GM23338 (cell line): ENCODE data around the gene PTRH1. TPM values are rescaled to one million over a fixed set of nuclear protein-coding genes. Genes with fewer than 3 reads are reported as not detected.

Source experiments
- ATAC-seq: fragments of 200-7000 bp; cut with Tn5 transposase; 3 replicates; pipeline ENCODE4 v1.9.1; 2020
- DNase-seq: peaks from one replicate; pipeline ENCODE4 v3.0.0-alpha.2; 2015; ENCODE audit warnings: low spot score
- H2AFZ ChIP-seq: fragments of 200-600 bp; sonication (generic); 2 replicates; pipeline ENCODE4 v1.8.0; 2016; ENCODE audit warnings: antibody characterized with exemption, mild to moderate bottlenecking, moderate library complexity
- H3F3A ChIP-seq: fragments of 200-600 bp; sonication (generic); replicated peaks from 2 replicates; pipeline ENCODE4 v1.8.0; 2017; ENCODE audit warnings: antibody characterized with exemption, mixed run types, low read depth
- H3K27ac ChIP-seq: fragments of 200-600 bp; sonication (generic); 2 replicates; pipeline ENCODE4 v1.6.1; 2016; ENCODE audit warnings: low read depth
- H3K27me3 ChIP-seq: fragments of 200-600 bp; sonication (generic); 2 replicates; pipeline ENCODE4 v1.8.0; 2016; ENCODE audit warnings: mild to moderate bottlenecking, mixed run types, moderate library complexity; ENCODE audit not compliant: insufficient read depth
- H3K36me3 ChIP-seq: fragments of 200-600 bp; sonication (generic); 2 replicates; pipeline ENCODE4 v1.8.0; 2016; ENCODE audit warnings: mild to moderate bottlenecking; ENCODE audit not compliant: insufficient read depth
- H3K4me1 ChIP-seq: fragments of 200-600 bp; sonication (generic); 2 replicates; pipeline ENCODE4 v1.8.0; 2016; ENCODE audit warnings: mild to moderate bottlenecking, moderate library complexity; ENCODE audit not compliant: insufficient read depth
- H3K4me2 ChIP-seq: fragments of 200-600 bp; sonication (generic); 2 replicates; pipeline ENCODE4 v1.7.1; 2017; ENCODE audit warnings: mixed run types
- H3K4me3 ChIP-seq: fragments of 200-600 bp; sonication (generic); 2 replicates; pipeline ENCODE4 v1.6.1; 2016; ENCODE audit warnings: mixed run types
- H3K79me2 ChIP-seq: fragments of 200-600 bp; sonication (generic); replicated peaks from 2 replicates; pipeline ENCODE4 v1.8.0; 2017; ENCODE audit warnings: mild to moderate bottlenecking; ENCODE audit not compliant: insufficient read depth
- H3K9me2 ChIP-seq: fragments of 200-600 bp; sonication (generic); 2 replicates; pipeline ENCODE4 v1.8.0; 2017; ENCODE audit not compliant: insufficient read depth
- H4K20me1 ChIP-seq: fragments of 200-600 bp; sonication (generic); replicated peaks from 2 replicates; pipeline ENCODE4 v1.8.0; 2017; ENCODE audit warnings: mild to moderate bottlenecking; ENCODE audit not compliant: insufficient read depth
- H3K27ac Mint-ChIP-seq: 2 replicates; pipeline ENCODE4 v1.8.0; 2020; ENCODE audit warnings: inconsistent platforms, mild to moderate bottlenecking, moderate library complexity, mixed read lengths
- H3K27me3 Mint-ChIP-seq: 3 replicates; pipeline ENCODE4 v1.8.0; 2022; ENCODE audit warnings: low read depth, mild to moderate bottlenecking, moderate library complexity, mixed read lengths, inconsistent platforms; ENCODE audit not compliant: insufficient read depth, poor library complexity
- H3K36me3 Mint-ChIP-seq: 3 replicates; pipeline ENCODE4 v1.8.0; 2021; ENCODE audit warnings: low read depth, mild to moderate bottlenecking, inconsistent platforms, moderate library complexity, mixed read lengths
- H3K4me1 Mint-ChIP-seq: 3 replicates; pipeline ENCODE4 v1.8.0; 2020; ENCODE audit warnings: mild to moderate bottlenecking, inconsistent platforms, mixed read lengths
- H3K4me3 Mint-ChIP-seq: 3 replicates; pipeline ENCODE4 v1.8.0; 2021; ENCODE audit warnings: moderate library complexity, mild to moderate bottlenecking, inconsistent platforms, mixed read lengths
- H3K9me3 Mint-ChIP-seq: 3 replicates; pipeline ENCODE4 v1.8.0; 2020; ENCODE audit warnings: moderate library complexity, mild to moderate bottlenecking, inconsistent platforms, mixed read lengths
- CREB1 ChIP-seq: fragments of 250-450 bp; sonication (Bioruptor Pico); IDR thresholded peaks from 2 replicates; pipeline ENCODE4 v1.5.0; 2020; ENCODE audit warnings: low read depth, mild to moderate bottlenecking, moderate library complexity
- ETS1 ChIP-seq: IDR thresholded peaks from 2 replicates; pipeline ENCODE4 v1.6.1; 2016; ENCODE audit warnings: antibody characterized with exemption
- EZH2 ChIP-seq: fragments of 200-600 bp; sonication (generic); IDR thresholded peaks from one replicate; pipeline ENCODE4 v1.8.0; 2017; ENCODE audit warnings: antibody characterized with exemption, mild to moderate bottlenecking, low read depth; ENCODE audit not compliant: unreplicated experiment
- EZH2phosphoT487 ChIP-seq: fragments of 200-600 bp; sonication (generic); IDR thresholded peaks from one replicate; pipeline ENCODE4 v1.8.1; 2018; ENCODE audit warnings: antibody characterized with exemption; ENCODE audit not compliant: unreplicated experiment
- JUNB ChIP-seq: IDR thresholded peaks from one replicate; pipeline ENCODE4 v1.6.1; 2016; ENCODE audit warnings: antibody characterized with exemption; ENCODE audit not compliant: unreplicated experiment
- NANOG ChIP-seq: IDR thresholded peaks from 2 replicates; pipeline ENCODE4 v1.6.1; 2016; ENCODE audit warnings: antibody characterized with exemption, borderline replicate concordance
- POLR2AphosphoS5 ChIP-seq: IDR thresholded peaks from 2 replicates; pipeline ENCODE4 v1.6.1; 2016; ENCODE audit warnings: antibody characterized with exemption, low read depth
- STAT1 ChIP-seq: IDR thresholded peaks from one replicate; pipeline ENCODE4 v1.6.1; 2016; ENCODE audit warnings: antibody characterized with exemption; ENCODE audit not compliant: unreplicated experiment
- ZNF114 ChIP-seq: fragments of 250-450 bp; sonication (Bioruptor Pico); IDR thresholded peaks from 2 replicates; pipeline ENCODE4 v1.5.0; 2020; ENCODE audit warnings: mild to moderate bottlenecking, moderate library complexity
- ZNF331 ChIP-seq: fragments of 250-450 bp; sonication (Bioruptor Pico); IDR thresholded peaks from 2 replicates; pipeline ENCODE4 v1.5.0; 2020; ENCODE audit warnings: low read depth, mild to moderate bottlenecking, moderate library complexity
- polyA plus RNA-seq: library from polyadenylated mRNA; unstranded; fragments of >200 nt; fragmentation: Nextera tagmentation; extraction: Ambion mirVana; gene quantifications from 2 replicates; pipeline ENCODE4 v1.2.1, GENCODE V29; 2016
- total RNA-seq: library from RNA; depleted of rRNA; stranded (reverse); fragments of >200 nt; shearing (Covaris generic); gene quantifications from 2 replicates; pipeline ENCODE4 v1.2.3, GENCODE V29; 2014
- TF ChIP-seq, protein P1 (sequence below): IDR thresholded peaks from one replicate; pipeline ENCODE4 v1.6.1; 2018; ENCODE audit warnings: antibody characterized with exemption; ENCODE audit not compliant: unreplicated experiment
- TF ChIP-seq, protein P2 (sequence below), 2 experiments: fragments of 200-600 bp in 1 of 2; sonication (generic) in 1 of 2; conservative IDR thresholded peaks; 2 replicates each; pipeline versions ENCODE4 v1.5.1 to v1.6.1; 2016 to 2017; ENCODE audit warnings: antibody characterized with exemption in 2 of 2, low read depth in 2 of 2, mild to moderate bottlenecking in 2 of 2, moderate library complexity in 1 of 2
- TF ChIP-seq, protein P3 (sequence below): fragments of 250-450 bp; sonication (Bioruptor Pico); IDR thresholded peaks from 2 replicates; pipeline ENCODE4 v1.5.0; 2020; ENCODE audit warnings: mild to moderate bottlenecking, moderate library complexity

Gene PTRH1
- total and polyA plus RNA-seq, 2 experiments from 2014 or later, result 15.1 to 18.6 TPM

DNA sequence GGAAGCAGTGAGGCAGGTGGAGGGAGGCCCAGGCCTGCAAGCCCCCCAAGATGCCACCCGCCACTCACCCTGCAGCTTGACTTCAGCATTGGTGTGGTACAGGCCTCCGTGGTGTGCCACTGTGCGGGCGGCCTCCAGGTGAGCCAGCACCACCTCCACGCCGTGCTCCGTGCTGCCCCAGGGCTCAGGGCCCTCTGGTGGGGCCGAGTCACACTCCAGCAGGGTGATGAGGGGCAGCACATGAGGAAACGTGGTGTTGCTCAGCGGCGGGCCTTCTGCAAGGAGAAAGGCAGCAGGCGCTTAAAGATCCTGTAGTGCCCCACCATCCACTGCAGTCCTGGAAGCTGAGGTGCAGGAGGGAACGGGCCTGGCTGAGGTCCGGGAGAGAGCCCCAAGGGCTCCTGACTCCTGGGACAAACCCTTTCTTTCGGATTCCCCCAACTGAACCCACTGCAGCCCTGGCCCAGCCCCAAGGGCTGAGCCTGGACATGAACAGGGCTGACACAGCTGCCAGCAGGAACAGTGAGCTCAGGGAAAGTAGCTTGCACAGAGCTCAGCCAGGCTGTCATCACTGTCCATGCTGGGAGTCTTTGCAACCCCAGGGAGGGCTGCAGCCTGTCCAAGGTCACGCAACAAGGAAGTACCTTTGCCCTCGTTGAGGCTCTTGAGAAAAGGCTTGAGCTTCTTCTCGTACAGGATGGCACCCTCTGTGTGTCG, 24.3 kb upstream of the PTRH1 start:
- DNase-seq (no peak), ATAC-seq (no peak)
- no peak overlapping the region for H2AFZ ChIP-seq
- H3K9me2 ChIP-seq, result no peaks in the 10 kb centered on the region
- no peaks in the 10 kb centered on the region for H3K36me3 ChIP-seq
- Mint-ChIP-seq H3K27me3 (peaks cover 11% of the 10 kb centered on the region), H3K4me1 (peaks cover 6% of the 10 kb centered on the region), H3K36me3 (no peaks in the 10 kb centered on the region), H3K9me3 (no peaks in the 10 kb centered on the region; the same call in 2 of the 3 replicates), H3K27ac (no peak overlapping the region), H3K4me3 (no peak overlapping the region)
- peaks cover 2% of the 10 kb centered on the region; the same call in 1 of the 2 replicates for H3K4me1 ChIP-seq
- no peaks in the 10 kb centered on the region; the same call in 1 of the 2 replicates for H4K20me1 ChIP-seq
- no peaks in the 10 kb centered on the region for H3K27me3 ChIP-seq
- no peak overlapping the region for H3K4me3 ChIP-seq
- TF ChIP-seq EZH2 (no peak), JUNB (no peak), ZNF331 (CRISPR knock-in tag) (no peak), ZNF114 (CRISPR knock-in tag) (no peak), EZH2phosphoT487 (no peak), NANOG (no peak), POLR2AphosphoS5 (no peak), CREB1 (CRISPR knock-in tag) (no peak), ETS1 (no peak), STAT1 (no peak)
- TF ChIP-seq, protein P1, sequence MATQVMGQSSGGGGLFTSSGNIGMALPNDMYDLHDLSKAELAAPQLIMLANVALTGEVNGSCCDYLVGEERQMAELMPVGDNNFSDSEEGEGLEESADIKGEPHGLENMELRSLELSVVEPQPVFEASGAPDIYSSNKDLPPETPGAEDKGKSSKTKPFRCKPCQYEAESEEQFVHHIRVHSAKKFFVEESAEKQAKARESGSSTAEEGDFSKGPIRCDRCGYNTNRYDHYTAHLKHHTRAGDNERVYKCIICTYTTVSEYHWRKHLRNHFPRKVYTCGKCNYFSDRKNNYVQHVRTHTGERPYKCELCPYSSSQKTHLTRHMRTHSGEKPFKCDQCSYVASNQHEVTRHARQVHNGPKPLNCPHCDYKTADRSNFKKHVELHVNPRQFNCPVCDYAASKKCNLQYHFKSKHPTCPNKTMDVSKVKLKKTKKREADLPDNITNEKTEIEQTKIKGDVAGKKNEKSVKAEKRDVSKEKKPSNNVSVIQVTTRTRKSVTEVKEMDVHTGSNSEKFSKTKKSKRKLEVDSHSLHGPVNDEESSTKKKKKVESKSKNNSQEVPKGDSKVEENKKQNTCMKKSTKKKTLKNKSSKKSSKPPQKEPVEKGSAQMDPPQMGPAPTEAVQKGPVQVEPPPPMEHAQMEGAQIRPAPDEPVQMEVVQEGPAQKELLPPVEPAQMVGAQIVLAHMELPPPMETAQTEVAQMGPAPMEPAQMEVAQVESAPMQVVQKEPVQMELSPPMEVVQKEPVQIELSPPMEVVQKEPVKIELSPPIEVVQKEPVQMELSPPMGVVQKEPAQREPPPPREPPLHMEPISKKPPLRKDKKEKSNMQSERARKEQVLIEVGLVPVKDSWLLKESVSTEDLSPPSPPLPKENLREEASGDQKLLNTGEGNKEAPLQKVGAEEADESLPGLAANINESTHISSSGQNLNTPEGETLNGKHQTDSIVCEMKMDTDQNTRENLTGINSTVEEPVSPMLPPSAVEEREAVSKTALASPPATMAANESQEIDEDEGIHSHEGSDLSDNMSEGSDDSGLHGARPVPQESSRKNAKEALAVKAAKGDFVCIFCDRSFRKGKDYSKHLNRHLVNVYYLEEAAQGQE, result no peak
- TF ChIP-seq, protein P2, sequence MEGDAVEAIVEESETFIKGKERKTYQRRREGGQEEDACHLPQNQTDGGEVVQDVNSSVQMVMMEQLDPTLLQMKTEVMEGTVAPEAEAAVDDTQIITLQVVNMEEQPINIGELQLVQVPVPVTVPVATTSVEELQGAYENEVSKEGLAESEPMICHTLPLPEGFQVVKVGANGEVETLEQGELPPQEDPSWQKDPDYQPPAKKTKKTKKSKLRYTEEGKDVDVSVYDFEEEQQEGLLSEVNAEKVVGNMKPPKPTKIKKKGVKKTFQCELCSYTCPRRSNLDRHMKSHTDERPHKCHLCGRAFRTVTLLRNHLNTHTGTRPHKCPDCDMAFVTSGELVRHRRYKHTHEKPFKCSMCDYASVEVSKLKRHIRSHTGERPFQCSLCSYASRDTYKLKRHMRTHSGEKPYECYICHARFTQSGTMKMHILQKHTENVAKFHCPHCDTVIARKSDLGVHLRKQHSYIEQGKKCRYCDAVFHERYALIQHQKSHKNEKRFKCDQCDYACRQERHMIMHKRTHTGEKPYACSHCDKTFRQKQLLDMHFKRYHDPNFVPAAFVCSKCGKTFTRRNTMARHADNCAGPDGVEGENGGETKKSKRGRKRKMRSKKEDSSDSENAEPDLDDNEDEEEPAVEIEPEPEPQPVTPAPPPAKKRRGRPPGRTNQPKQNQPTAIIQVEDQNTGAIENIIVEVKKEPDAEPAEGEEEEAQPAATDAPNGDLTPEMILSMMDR (conservative IDR thresholded peaks at IDR 0.05; ENCODE audit: low read depth in 2 of 2), result no peak; a peak in 1 of 4 replicates
- TF ChIP-seq, protein P3, sequence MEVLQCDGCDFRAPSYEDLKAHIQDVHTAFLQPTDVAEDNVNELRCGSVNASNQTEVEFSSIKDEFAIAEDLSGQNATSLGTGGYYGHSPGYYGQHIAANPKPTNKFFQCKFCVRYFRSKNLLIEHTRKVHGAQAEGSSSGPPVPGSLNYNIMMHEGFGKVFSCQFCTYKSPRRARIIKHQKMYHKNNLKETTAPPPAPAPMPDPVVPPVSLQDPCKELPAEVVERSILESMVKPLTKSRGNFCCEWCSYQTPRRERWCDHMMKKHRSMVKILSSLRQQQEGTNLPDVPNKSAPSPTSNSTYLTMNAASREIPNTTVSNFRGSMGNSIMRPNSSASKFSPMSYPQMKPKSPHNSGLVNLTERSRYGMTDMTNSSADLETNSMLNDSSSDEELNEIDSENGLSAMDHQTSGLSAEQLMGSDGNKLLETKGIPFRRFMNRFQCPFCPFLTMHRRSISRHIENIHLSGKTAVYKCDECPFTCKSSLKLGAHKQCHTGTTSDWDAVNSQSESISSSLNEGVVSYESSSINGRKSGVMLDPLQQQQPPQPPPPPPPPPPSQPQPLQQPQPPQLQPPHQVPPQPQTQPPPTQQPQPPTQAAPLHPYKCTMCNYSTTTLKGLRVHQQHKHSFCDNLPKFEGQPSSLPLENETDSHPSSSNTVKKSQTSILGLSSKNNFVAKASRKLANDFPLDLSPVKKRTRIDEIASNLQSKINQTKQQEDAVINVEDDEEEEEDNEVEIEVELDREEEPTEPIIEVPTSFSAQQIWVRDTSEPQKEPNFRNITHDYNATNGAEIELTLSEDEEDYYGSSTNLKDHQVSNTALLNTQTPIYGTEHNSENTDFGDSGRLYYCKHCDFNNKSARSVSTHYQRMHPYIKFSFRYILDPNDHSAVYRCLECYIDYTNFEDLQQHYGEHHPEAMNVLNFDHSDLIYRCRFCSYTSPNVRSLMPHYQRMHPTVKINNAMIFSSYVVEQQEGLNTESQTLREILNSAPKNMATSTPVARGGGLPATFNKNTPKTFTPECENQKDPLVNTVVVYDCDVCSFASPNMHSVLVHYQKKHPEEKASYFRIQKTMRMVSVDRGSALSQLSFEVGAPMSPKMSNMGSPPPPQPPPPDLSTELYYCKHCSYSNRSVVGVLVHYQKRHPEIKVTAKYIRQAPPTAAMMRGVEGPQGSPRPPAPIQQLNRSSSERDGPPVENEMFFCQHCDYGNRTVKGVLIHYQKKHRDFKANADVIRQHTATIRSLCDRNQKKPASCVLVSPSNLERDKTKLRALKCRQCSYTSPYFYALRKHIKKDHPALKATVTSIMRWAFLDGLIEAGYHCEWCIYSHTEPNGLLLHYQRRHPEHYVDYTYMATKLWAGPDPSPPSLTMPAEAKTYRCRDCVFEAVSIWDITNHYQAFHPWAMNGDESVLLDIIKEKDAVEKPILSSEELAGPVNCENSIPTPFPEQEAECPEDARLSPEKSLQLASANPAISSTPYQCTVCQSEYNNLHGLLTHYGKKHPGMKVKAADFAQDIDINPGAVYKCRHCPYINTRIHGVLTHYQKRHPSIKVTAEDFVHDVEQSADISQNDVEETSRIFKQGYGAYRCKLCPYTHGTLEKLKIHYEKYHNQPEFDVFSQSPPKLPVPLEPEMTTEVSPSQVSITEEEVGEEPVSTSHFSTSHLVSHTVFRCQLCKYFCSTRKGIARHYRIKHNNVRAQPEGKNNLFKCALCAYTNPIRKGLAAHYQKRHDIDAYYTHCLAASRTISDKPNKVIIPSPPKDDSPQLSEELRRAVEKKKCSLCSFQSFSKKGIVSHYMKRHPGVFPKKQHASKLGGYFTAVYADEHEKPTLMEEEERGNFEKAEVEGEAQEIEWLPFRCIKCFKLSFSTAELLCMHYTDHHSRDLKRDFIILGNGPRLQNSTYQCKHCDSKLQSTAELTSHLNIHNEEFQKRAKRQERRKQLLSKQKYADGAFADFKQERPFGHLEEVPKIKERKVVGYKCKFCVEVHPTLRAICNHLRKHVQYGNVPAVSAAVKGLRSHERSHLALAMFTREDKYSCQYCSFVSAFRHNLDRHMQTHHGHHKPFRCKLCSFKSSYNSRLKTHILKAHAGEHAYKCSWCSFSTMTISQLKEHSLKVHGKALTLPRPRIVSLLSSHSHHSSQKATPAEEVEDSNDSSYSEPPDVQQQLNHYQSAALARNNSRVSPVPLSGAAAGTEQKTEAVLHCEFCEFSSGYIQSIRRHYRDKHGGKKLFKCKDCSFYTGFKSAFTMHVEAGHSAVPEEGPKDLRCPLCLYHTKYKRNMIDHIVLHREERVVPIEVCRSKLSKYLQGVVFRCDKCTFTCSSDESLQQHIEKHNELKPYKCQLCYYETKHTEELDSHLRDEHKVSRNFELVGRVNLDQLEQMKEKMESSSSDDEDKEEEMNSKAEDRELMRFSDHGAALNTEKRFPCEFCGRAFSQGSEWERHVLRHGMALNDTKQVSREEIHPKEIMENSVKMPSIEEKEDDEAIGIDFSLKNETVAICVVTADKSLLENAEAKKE (CRISPR knock-in tag), result no peak
- 0 out of 2 replicates have a peak, but pooled peaks cover 3% of the 10 kb centered on the region for H3F3A ChIP-seq
- no peak overlapping the region for H3K4me2 ChIP-seq
- H3K79me2 ChIP-seq, result no peaks in the 10 kb centered on the region
- H3K27ac ChIP-seq, result no peak overlapping the region
